LoVo (cell line): ENCODE data around the gene NELFB.

ENCODE experiments used
- DNase-seq: peaks from one replicate; pipeline ENCODE4 v3.0.0-alpha.2; 2016; ENCODE audit warnings: low spot score

Gene NELFB

GRCh38 chr9:137254624-137255447, at the start of gene NELFB:
TSS of gene NELFB (plus strand) at chr9:137255327.
- DNase-seq: peak; percentile 91

- no peak for DNase-seq
Observed at GRCh38 chr9:137206602-137207001, 48.5 kb upstream of the NELFB start.

GRCh38 chr9:137211532-137211931, 43.6 kb upstream of the NELFB start:
- no peak for DNase-seq

- DNase-seq: no peak
Observed at GRCh38 chr9:137212520-137212919, 42.6 kb upstream of the NELFB start.

GRCh38 chr9:137213160-137214060, 41.7 kb upstream of the NELFB start:
- DNase-seq: no peak

GRCh38 chr9:137214620-137215019, 40.5 kb upstream of the NELFB start:
- DNase-seq: no peak

- no peak for DNase-seq
Observed at GRCh38 chr9:137215196-137215986, 39.7 kb upstream of the NELFB start.

GRCh38 chr9:137216188-137216965, 38.8 kb upstream of the NELFB start:
- DNase-seq: no peak

- DNase-seq: peak; percentile 45
Observed at GRCh38 chr9:137217276-137218211, 37.6 kb upstream of the NELFB start.

GRCh38 chr9:137218212-137218753, 36.8 kb upstream of the NELFB start:
- no peak for DNase-seq

- DNase-seq: peak; percentile 30
Observed at GRCh38 chr9:137218754-137219271, 36.3 kb upstream of the NELFB start.

GRCh38 chr9:137219757-137220316, 35.3 kb upstream of the NELFB start:
- no peak for DNase-seq

GRCh38 chr9:137220317-137221094, 34.6 kb upstream of the NELFB start:
- no peak for DNase-seq

GRCh38 chr9:137221095-137221505, 34.0 kb upstream of the NELFB start:
- DNase-seq: no peak

- DNase-seq: no peak
Observed at GRCh38 chr9:137221506-137222111, 33.5 kb upstream of the NELFB start.

GRCh38 chr9:137222190-137223077, 32.7 kb upstream of the NELFB start, which contains the start of gene RNF208:
TSS of gene RNF208 (minus strand) at chr9:137222240. CDS start at chr9:137221212, 1,028 bp downstream.
- DNase-seq: peak; percentile 19
